Measurements from ENCODE around the gene FHIT.
"Not testable (repeated sequence)": the region's sequence is repeated elsewhere in the genome, so short reads cannot be mapped to it uniquely, and the experiment has no call there.

The FHIT gene

GRCh38 chr3:60673123-60673522, 578.1 kb downstream of the FHIT start:
- no peak for DNase-seq

GRCh38 chr3:60672337-60672736, 578.9 kb downstream of the FHIT start:
- not testable (repeated sequence) for DNase-seq

DNA sequence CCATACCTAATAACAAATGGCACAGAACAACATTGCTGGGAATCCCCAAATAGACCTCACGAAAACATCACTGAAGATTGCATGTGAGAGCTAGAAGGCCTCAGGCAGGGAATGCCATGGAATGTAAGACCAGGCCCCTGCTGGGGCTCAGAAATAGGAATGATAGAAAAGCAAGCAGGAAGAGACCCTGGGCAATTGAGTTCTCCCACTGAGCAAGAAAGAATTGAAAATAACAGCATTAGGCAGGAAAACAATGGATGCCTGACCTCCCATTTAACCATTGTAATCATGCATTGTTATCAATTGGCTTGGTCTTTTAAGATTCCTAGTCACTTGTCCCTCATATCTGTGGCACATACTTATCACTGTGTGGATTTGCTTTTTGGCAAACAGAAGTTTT, 581.6 kb downstream of the FHIT start:
- DNase-seq = no peak

DNA sequence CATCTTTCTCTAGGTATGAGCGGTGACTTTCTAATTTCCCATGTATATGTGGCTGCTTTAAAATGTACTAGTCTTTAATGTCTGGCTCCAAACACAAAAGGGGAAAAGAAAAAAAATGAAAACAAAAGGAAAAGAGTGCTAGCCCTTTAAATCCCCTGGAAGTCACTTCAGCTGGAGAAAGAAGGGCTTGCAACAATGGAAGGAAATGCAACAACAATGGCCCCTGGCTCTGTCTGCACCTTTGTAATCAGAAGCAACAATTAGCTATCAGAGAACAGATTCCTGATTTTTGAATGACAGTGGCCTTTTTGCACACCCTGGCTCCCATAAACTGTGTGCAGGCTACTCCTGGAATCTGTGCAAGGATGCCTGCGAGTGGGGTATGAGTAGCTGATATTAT, 591.2 kb downstream of the FHIT start:
- no peak for DNase-seq

DNA sequence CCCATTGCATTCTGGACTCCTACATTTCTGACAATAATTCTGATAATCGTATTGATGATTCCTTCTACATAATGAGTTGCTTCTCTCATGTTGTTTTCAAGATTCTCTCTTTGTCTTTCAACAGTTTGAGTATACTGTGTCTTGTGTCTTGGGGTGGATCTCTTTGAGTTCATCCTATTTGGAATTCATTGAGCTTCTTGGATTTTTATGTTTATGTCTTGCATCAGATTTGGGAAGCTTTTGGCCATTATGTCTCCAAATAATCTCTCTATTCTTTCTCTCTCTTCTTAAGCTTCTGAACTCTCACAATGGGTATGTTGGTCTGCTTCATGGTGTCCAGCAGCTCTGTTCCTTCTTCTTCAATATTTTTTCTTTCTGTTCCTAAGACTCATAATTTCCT, 592.2 kb downstream of the FHIT start:
- DNase-seq = no peak

- DNase-seq = no peak
These were observed 593.3 kb downstream of the FHIT start for GRCh38 chr3:60657972-60658371.

- no peak for DNase-seq
These were observed 598.4 kb downstream of the FHIT start for GRCh38 chr3:60652829-60653228.

DNA sequence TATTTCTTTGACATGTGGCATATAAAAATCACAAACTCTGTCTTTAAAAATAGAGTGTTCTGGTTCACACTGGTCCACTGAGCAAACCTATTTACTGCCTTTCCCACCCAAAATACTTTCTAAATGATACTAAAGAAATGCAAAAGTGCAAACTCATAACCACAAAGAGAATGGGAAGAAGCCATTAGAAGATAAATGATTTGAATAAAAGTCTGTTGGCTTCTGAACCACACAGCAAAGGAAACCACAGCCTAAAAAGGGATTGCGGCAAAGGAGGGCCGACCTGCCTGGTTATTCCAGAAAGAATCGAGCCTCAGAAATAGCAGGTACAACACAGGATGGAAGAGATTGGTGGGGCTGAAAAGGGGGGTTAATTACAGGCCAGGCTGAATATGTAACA, 599.5 kb downstream of the FHIT start:
- no peak for DNase-seq

DNA sequence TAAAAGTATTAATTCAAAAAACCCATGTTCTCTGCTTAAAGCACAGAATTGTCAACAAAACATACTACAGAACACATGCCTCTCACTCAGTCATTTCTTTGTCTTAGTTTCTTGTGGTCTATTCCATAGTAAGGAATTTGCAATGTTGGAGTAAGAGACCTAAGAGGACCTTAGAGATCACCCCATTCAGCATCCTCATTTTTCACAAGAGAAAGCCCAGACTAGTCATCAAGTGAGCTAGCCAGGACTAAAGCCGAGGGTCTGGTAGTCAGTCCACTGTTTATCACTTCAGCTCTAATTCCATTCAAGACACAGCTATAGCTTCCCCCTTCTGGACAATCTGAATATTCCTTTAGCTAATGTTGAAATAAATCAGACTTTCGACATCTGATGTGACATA, 601.1 kb downstream of the FHIT start:
- DNase-seq = no peak

DNA sequence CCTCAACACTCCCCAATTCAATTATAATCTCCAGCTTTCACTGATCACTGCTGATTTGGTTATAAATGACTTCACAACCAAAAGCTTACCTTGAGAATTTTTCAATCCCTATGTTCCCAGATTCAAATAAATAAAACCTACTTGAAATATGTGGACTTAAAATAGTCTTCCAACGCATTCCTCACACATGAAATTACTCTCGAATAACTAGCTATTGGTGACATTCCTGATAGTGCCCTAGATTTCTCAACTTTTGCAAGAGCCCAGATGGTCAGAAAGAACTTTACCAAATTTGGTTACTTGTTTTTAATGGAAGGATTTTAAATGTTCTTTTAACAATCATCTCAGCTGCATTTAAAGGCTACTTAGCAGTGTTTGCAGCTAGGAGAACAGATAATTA, 605.5 kb downstream of the FHIT start:
- DNase-seq = no peak

- DNase-seq = no peak
These were observed 607.4 kb downstream of the FHIT start for GRCh38 chr3:60643831-60644230.

DNA sequence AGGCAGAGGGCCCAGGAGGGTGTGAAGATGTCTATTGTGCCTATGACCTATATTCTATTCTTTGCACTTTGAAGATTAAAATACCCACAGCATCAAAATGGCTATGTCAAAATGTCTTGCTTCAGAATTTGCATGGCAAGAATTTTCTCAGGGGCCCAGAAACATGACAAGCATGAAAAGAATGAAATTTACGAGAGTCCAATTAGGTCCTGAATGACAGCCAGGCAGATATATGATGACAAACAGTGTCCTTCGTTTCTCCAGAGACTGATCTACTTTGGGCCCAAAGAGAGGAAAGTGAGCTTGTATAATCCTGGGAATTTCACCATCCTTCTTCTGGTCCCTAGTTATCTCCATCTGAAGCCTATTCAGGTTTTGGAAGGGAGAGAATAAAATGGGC, 609.9 kb downstream of the FHIT start:
- no peak for DNase-seq

DNA sequence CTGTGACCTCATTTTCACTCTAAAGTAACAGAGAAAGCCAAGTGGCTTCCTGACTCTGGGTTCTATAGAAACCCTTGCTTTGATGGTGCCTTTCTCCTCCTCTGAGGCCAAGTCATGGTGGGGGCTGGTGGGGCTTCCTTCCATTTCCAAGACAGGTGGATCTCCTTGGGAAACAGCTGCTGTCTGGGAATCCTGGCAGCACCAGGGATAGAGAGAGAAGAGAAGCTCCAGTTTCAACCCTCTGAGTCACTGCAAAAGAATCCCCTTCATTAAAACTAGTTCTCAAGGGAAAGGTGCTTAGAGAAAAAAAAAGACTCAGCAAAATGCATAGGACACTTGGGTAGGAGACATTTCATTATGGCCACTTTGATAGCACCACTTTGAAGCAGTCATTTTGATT, 614.4 kb downstream of the FHIT start:
- DNase-seq = no peak

DNA sequence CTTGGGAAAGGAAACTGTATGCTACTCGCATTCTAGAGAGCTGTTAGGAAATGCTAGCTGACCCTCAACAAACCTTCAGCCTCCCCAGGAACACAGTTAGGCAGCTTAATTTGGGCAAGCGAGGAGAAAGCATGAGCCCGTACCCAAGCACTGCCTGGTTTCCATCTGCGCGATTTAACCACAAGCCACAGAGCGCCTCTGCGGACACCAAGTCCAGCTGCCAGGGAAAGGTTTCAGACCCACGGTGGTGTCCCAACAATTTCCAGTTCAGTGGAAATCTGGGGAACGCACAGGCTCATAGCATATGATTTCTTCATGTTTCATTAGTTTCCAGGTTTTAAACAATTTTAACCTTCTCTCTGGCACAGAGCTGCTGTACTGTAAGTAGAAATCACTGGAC, 617.6 kb downstream of the FHIT start:
- no peak for DNase-seq

GRCh38 chr3:60631509-60631908, 619.7 kb downstream of the FHIT start:
- no peak for DNase-seq

DNA sequence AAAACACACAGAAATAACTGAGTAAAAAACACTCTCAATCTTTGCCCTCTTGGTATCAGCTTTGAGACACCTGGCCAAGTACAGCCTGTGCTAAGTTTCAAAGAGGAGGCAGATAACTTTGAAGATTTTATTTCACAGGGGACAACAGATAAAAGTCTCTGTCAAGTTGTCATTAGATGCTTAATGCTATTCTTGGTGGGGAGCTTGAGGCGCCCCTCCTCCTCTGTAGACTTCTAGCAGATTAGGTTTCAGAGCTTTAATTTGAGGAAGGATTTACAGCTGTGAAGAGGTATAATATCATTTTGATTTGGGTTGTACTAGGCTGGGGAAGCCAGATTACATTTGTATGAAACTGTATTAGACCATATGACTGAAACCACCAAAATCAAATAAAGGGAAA, 620.3 kb downstream of the FHIT start:
- DNase-seq = no peak

GRCh38 chr3:60629816-60630215, 621.4 kb downstream of the FHIT start:
- no peak for DNase-seq

- peak; percentile 7 for DNase-seq
These were observed 628.9 kb downstream of the FHIT start for GRCh38 chr3:60622349-60622748.

DNA sequence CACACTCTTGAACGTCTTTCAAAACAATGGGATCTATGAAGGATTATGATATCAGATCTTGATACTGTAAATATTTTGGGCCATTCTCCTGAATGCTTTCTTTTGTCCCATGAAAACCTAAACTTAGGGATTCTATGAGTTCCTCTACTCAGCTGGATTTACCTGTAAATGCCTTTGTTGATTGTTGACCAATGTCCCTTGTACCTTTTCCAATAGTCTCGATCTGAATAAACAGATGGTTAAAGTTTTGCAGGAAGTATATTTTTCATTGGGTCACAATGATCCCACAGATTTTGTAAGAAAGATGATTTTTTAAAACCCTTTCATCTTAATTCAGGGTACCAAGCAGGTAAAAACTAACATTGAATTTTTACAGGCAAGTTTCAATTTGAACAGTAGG, 634.1 kb downstream of the FHIT start:
- DNase-seq = no peak

- no peak for DNase-seq
These were observed 637.4 kb downstream of the FHIT start for GRCh38 chr3:60613769-60614303.

DNA sequence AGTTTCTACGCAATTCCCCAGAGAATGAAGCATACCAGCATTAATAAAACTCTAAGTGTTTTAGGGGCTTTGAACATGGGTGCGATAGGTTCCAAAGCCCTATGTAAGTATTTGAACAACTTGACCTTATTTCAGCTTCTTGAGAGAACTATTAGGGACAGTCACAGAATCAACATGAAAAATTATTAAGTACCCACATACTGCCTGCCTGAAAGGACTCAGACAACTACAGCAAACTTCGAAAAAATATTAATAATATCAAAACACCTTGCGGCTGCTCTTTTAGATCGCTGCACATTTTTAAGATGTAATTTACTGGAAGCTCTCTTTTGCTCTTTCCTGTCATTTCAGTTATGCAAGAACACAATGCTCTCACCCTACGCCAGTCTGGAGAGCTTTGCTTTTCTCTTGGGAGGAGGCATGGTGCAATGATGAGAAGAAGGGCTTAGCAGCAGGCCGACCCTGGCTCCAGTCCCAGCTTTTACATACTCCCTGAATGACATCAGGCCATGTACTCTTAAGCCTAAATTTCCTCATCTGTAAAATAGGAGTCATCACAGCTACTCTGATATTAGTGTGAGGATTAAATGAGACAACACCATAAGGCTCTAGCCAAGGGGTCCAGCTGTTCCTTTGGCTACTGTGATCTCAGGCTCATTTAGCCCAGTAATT, 640.7 kb downstream of the FHIT start:
- no peak for DNase-seq

DNA sequence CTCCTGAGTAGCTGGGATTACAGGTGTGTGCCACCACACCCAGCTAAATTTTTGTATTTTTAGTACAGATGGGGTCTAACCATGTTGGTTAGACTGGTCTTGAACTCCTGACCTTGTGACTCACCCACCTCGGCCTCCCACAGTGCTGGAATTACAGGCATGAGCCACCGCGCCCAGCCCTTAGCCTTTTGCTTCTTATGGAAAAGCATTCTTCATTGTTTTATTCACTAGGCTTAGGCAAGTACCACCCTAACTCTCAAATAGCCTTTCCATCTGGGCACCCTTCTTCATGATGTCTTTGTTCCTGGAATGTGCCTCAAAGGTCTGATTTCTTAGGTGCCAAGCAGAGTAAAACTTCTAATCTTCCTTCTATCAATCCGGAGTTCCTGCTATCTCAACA, 641.8 kb downstream of the FHIT start:
- DNase-seq = no peak

DNA sequence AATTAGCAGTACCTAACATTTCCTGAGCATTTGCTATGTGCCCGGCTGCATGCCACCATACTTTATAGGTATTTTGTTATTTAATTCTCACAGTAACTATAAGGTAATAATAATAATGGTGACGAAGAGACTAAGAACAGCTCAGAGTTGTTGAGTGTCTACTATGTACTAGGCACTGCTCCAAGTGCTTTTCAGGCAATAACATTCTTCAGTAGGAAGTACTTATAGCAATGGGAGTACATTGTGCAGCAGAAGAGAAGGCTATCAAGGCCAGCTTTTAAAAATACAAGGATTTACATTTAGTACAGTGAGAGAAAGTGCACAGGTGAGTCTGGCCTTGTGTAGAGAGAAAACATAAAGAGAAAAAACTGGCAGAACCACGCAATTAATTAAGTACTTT, 647.4 kb downstream of the FHIT start:
- DNase-seq = no peak

DNA sequence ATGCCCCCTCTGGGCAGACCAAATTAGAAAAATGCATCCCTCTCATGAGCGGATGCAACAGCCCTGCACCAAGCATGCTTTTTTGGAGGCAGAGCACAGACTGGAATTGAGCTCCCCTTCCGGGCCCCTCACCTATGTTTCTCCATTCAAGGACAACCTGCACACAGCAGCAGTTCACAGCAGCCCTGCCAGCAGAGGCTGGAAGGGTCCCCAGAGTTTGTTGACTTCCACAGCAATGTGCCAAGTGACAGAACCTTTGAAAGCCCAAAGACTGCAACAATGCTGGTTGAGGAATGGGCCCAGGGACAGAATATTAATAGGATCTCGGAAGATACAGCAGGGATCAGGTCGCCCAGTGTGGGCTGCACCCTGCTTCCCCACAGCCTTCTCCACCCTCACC, 650.4 kb downstream of the FHIT start:
- no peak for DNase-seq

DNA sequence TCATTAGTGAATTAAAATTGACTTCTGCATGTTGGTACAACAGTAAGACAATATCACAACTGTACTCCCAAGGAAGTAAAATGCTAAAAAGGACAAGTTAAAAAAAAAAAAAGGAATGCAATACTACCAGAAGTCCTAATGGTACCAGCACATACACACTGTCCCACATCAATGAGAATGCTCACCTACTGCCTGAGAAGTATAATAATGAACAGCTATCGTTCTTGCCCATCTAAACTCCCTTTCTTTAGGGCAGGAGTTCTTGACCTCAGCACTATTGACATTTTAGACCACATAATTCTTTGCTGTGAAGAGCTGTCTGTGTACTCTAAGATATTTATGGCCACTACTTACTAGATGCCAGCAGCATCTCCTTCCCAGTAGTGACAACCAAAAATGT, 651.7 kb downstream of the FHIT start:
- no peak for DNase-seq
